ENCODE measurements around the gene MNAT1. TPM values are rescaled to one million over a fixed set of nuclear protein-coding genes. Genes with fewer than 3 reads are reported as not detected.
A peak's percentile ranks its signal among the peaks of the same experiment; 100 is the strongest.
"Not testable (repeated sequence)": the region's sequence is repeated elsewhere in the genome, so short reads cannot be mapped to it uniquely, and the experiment has no call there.

MNAT1 gene
- total RNA-seq, 1 donor from 2014 or later = 40.4 TPM

DNA sequence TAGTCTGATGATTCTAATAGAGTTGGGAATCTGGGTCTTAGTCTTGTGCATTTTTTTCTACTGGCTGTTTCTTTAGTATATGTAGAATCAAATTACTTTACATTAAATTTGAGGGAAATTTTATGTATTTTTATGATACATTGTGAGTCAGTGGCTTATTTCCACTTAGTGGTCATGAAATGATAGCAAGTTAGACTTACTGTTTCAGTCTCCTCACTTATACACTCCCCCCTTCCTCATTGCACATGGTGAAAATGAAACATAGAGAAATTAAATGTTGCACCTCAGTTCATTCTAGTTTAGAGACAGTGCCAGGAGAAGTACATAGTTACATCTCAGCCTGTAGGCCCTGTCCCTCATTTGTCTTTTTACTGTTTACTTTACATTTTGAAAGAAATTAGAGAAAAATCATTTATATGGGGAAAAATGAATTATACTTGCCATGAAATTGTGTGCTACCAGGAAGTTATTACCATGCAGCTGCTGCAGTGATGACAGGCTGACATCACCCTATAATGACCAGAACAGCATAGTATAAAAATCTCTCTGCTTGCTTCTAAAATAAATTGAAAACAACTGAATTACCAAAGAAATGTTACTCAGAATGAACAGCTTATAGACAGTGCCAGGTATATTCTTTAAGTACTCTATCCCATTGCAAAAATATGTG, 133.1 kb downstream of the MNAT1 start:
- Mint-ChIP-seq H3K36me3 (peaks cover 2% of the 10 kb centered on the region), H3K4me3 (no peak overlapping the region), H3K27ac (peak overlapping the region; percentile 41)

GRCh38 chr14:60878121-60878520, 143.6 kb downstream of the MNAT1 start:
- Mint-ChIP-seq H3K27ac (no peak overlapping the region), H3K27me3 (ENCODE audit: low read depth) (no peaks in the 10 kb centered on the region), H3K4me3 (no peak overlapping the region), H3K9me3 (peaks cover 12% of the 10 kb centered on the region), H3K36me3 (peaks cover 21% of the 10 kb centered on the region), H3K4me1 (no peaks in the 10 kb centered on the region)
- DNase-seq (ENCODE audit: low spot score in 2 of 2, unreplicated experiment in 2 of 2) = no peak
- TF ChIP-seq CTCF (IDR thresholded peaks at IDR 0.05; ENCODE audit: unreplicated experiment) = no peak

More for the DNA sequence above, 133.1 kb downstream of the MNAT1 start:
- Mint-ChIP-seq H3K9me3 (no peaks in the 10 kb centered on the region), H3K27me3 (ENCODE audit: low read depth) (no peaks in the 10 kb centered on the region), H3K4me1 (peaks cover 44% of the 10 kb centered on the region)
- no peak for TF ChIP-seq CTCF (IDR thresholded peaks at IDR 0.05; ENCODE audit: unreplicated experiment)
- DNase-seq (ENCODE audit: low spot score in 2 of 2, unreplicated experiment in 2 of 2) = no peak

GRCh38 chr14:60878536-60878935, 144.0 kb downstream of the MNAT1 start:
- Mint-ChIP-seq H3K4me1 (no peaks in the 10 kb centered on the region), H3K27ac (no peak overlapping the region), H3K4me3 (no peak overlapping the region), H3K27me3 (ENCODE audit: low read depth) (no peaks in the 10 kb centered on the region), H3K36me3 (peaks cover 24% of the 10 kb centered on the region), H3K9me3 (peaks cover 15% of the 10 kb centered on the region)
- TF ChIP-seq CTCF (IDR thresholded peaks at IDR 0.05; ENCODE audit: unreplicated experiment) = no peak
- no peak for DNase-seq (ENCODE audit: low spot score in 2 of 2, unreplicated experiment in 2 of 2)

DNA sequence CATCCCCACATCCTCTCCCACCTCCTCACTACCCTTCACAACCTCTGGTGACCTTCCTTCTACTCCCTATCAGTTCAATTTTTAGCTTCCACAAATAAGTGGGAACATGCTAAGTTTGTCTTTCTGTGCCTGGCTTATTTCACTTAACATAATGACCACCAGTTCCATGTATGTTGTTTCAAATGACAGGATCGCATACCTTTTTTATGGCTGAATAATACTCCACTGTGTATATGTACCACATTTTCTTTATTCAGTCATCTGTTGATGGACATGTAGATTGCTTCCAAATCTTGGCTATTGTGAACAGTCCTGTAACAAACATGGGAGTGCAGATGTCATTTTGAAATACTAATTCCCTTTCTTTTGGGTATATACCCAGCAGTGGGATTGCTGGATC, 147.7 kb downstream of the MNAT1 start:
- Mint-ChIP-seq H3K4me3 (no peak overlapping the region), H3K27me3 (ENCODE audit: low read depth) (no peaks in the 10 kb centered on the region), H3K4me1 (no peaks in the 10 kb centered on the region), H3K9me3 (peaks cover 49% of the 10 kb centered on the region), H3K36me3 (peaks cover 57% of the 10 kb centered on the region), H3K27ac (no peak overlapping the region)
- DNase-seq (ENCODE audit: low spot score in 2 of 2, unreplicated experiment in 2 of 2) = no peak
- no peak for TF ChIP-seq CTCF (IDR thresholded peaks at IDR 0.05; ENCODE audit: unreplicated experiment)

DNA sequence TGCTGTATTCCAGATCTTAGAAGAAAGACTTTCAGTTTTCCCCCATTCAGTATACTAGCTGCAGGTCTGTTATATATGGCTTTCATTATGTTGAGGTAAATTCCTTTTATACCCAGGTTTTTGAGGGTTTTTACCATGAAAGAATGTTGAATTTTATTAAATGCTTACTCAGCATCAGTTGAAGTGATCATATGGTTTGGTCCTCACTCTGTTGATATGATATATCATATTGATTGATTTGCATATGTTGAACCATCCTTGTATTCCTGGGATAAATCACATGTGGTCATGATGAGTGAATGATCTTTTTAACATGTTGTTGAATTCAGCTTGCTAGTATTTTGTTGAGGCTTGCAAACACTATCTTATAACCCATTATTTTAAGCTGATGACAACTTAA, 149.6 kb downstream of the MNAT1 start:
- Mint-ChIP-seq H3K36me3 (peaks cover 63% of the 10 kb centered on the region), H3K4me3 (no peak overlapping the region), H3K4me1 (no peaks in the 10 kb centered on the region), H3K9me3 (peaks cover 49% of the 10 kb centered on the region), H3K27ac (no peak overlapping the region), H3K27me3 (ENCODE audit: low read depth) (no peaks in the 10 kb centered on the region)
- no peak for DNase-seq (ENCODE audit: low spot score in 2 of 2, unreplicated experiment in 2 of 2)
- no peak for TF ChIP-seq CTCF (IDR thresholded peaks at IDR 0.05; ENCODE audit: unreplicated experiment)

- not testable (repeated sequence) for H3K27me3 Mint-ChIP-seq (ENCODE audit: low read depth); H3K4me1 Mint-ChIP-seq; H3K4me3 Mint-ChIP-seq; DNase-seq (ENCODE audit: low spot score in 2 of 2, unreplicated experiment in 2 of 2); H3K27ac Mint-ChIP-seq
- Mint-ChIP-seq H3K36me3 (peaks cover 34% of the 10 kb centered on the region), H3K9me3 (peaks cover 44% of the 10 kb centered on the region)
Observed at GRCh38 chr14:60890636-60891035, 156.1 kb downstream of the MNAT1 start.

All from mesothelial cell of epicardium (in vitro differentiated cells).